HepG2 (cell line): ENCODE results near the gene AS3MT. TPM values are rescaled to one million over a fixed set of nuclear protein-coding genes. Genes with fewer than 3 reads are reported as not detected.

ENCODE experiments used
- BORCS8-MEF2B ChIP-seq: sonication (generic); formaldehyde crosslinking; IDR thresholded peaks from 2 replicates; pipeline ENCODE4 v1.8.0; 2022; ENCODE audit warnings: mild to moderate bottlenecking, missing genetic modification reagents
- CBFB ChIP-seq: sonication (generic); formaldehyde crosslinking; IDR thresholded peaks from 2 replicates; pipeline ENCODE4 v1.4.0; 2020; ENCODE audit warnings: missing genetic modification reagents
- GLMP ChIP-seq: sonication (generic); formaldehyde crosslinking; IDR thresholded peaks from 2 replicates; pipeline ENCODE4 v1.9.0; 2021; ENCODE audit warnings: missing genetic modification reagents, mild to moderate bottlenecking, borderline replicate concordance
- HDAC2 ChIP-seq: sonication (generic); formaldehyde crosslinking; IDR thresholded peaks from 2 replicates; pipeline ENCODE4 v1.4.0; 2020; ENCODE audit warnings: missing genetic modification reagents
- JDP2 ChIP-seq: sonication (generic); formaldehyde crosslinking; IDR thresholded peaks from 2 replicates; pipeline ENCODE4 v1.8.1; 2022; ENCODE audit warnings: missing genetic modification reagents, borderline replicate concordance
- KDM2A ChIP-seq: sonication (generic); formaldehyde crosslinking; IDR thresholded peaks from 2 replicates; pipeline ENCODE4 v1.4.0; 2020; ENCODE audit warnings: low read depth, missing genetic modification reagents, borderline replicate concordance
- NFKBIZ ChIP-seq: IDR thresholded peaks from 2 replicates; pipeline ENCODE4 v1.6.1; 2018; ENCODE audit warnings: missing genetic modification reagents, missing compliant biosample characterization
- PRDM10 ChIP-seq: sonication (generic); formaldehyde crosslinking; IDR thresholded peaks from 2 replicates; pipeline ENCODE4 v1.4.0; 2020; ENCODE audit warnings: low read depth, missing genetic modification reagents
- PRDM4 ChIP-seq: sonication (generic); formaldehyde crosslinking; IDR thresholded peaks from 2 replicates; pipeline ENCODE4 v1.9.0; 2021; ENCODE audit warnings: missing genetic modification reagents, borderline replicate concordance
- PRMT3 ChIP-seq: sonication (generic); formaldehyde crosslinking; IDR thresholded peaks from 2 replicates; pipeline ENCODE4 v1.8.1; 2022; ENCODE audit warnings: low read depth, mild to moderate bottlenecking, moderate library complexity, missing genetic modification reagents, borderline replicate concordance
- RBAK ChIP-seq: sonication (generic); formaldehyde crosslinking; IDR thresholded peaks from 2 replicates; pipeline ENCODE4 v1.5.1; 2020; ENCODE audit warnings: mild to moderate bottlenecking, missing genetic modification reagents
- TAF15 ChIP-seq: fragments of 200-400 bp; formaldehyde crosslinking; IDR thresholded peaks from one replicate; pipeline ENCODE4 v1.6.1; 2018; ENCODE audit warnings: mild to moderate bottlenecking, low read depth, low read length; ENCODE audit not compliant: poor library complexity, severe bottlenecking
- TRIM24 ChIP-seq: sonication (generic); formaldehyde crosslinking; IDR thresholded peaks from 2 replicates; pipeline ENCODE4 v1.8.0; 2022; ENCODE audit warnings: mild to moderate bottlenecking, missing genetic modification reagents
- ZFP62 ChIP-seq: sonication (generic); formaldehyde crosslinking; IDR thresholded peaks from 2 replicates; pipeline ENCODE4 v1.4.0; 2020; ENCODE audit warnings: missing genetic modification reagents
- ZMYM4 ChIP-seq: sonication (generic); formaldehyde crosslinking; IDR thresholded peaks from 2 replicates; pipeline ENCODE4 v1.8.1; 2023; ENCODE audit warnings: mild to moderate bottlenecking, missing genetic modification reagents
- ZNF121 ChIP-seq: sonication (generic); formaldehyde crosslinking; IDR thresholded peaks from 2 replicates; pipeline ENCODE4 v1.5.0; 2020; ENCODE audit warnings: mild to moderate bottlenecking, missing genetic modification reagents
- ZNF225 ChIP-seq: sonication (generic); formaldehyde crosslinking; IDR thresholded peaks from 2 replicates; pipeline ENCODE4 v1.4.0; 2020; ENCODE audit warnings: mild to moderate bottlenecking, missing genetic modification reagents
- ZNF331 ChIP-seq: sonication (generic); formaldehyde crosslinking; IDR thresholded peaks from 2 replicates; pipeline ENCODE4 v1.4.0; 2020; ENCODE audit warnings: missing genetic modification reagents
- polyA plus RNA-seq, 8 experiments: library from polyadenylated mRNA; depleted of rRNA in 3 of 8; stranded (reverse) in 7 of 8; unstranded in 1 of 8; fragments of >200 nt; fragmentation: Illumina TruSeq in 4 of 8; extraction: Trizol in 4 of 8; gene quantifications; 2 replicates each; pipeline versions ENCODE4 v1.2.1 to v1.2.3, GENCODE V29; 2011 to 2016; ENCODE audit warnings: low read depth in 4 of 8, missing spikeins in 1 of 8, mixed read lengths in 1 of 8; ENCODE audit not compliant: insufficient read depth in 1 of 8
- total RNA-seq, 5 experiments: library from RNA; depleted of rRNA; stranded (reverse); fragments of >200 nt; fragmentation: Illumina TruSeq; extraction: Trizol; gene quantifications; 2 replicates each; pipeline ENCODE4 v1.2.3, GENCODE V29; 2016; ENCODE audit warnings: low read depth in 1 of 5
- TF ChIP-seq, protein P1 (sequence below): sonication (generic); formaldehyde crosslinking; IDR thresholded peaks from 2 replicates; pipeline ENCODE4 v1.5.1; 2020; ENCODE audit warnings: mild to moderate bottlenecking, missing genetic modification reagents

Gene AS3MT
- total and polyA plus RNA-seq, 2 of the 13 experiments (the other 11 are each of a cell fraction or from before 2014, with no cell fraction given), result 8.7 to 17.4 TPM

DNA sequence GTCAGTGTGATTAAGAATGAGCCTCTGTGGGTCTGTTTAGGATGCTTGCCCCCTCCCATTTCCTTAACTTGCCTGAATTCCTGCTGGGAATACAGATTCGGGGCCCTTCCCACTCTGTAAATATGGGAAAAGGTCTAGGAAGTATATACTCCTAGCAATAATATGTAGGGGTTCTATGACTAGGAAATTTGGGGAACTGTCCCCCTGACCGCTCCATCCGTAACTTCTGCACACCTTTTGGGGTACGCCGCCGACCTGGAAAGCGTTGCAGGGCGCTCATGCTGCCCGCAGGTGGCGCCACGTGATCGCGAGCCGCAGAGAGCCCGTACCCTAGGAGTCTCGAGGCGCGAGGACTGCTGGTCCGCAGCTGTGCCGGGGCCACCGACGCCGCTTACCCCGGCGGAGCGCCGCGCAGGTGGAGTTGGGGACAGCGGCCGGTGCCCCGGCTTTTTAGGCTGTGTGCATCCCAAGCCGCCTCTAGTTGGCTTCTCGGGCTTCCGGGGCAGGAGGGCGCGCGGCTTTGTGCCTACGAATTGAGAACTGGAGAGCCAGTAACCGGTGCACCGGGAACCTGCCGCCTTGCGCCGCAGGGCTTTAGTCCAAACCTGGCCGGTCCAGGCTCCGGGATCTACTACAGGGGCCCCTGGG is 48.2 kb downstream of the AS3MT start (continued):
- TF ChIP-seq ZFP62 (CRISPR knock-in tag), result no peak
- TF ChIP-seq CBFB (CRISPR knock-in tag), result no peak
- no peak for TF ChIP-seq PRDM10 (CRISPR knock-in tag)
- TF ChIP-seq BORCS8-MEF2B (CRISPR knock-in tag), result no peak
- TF ChIP-seq ZMYM4, result no peak
- TF ChIP-seq, protein P1, sequence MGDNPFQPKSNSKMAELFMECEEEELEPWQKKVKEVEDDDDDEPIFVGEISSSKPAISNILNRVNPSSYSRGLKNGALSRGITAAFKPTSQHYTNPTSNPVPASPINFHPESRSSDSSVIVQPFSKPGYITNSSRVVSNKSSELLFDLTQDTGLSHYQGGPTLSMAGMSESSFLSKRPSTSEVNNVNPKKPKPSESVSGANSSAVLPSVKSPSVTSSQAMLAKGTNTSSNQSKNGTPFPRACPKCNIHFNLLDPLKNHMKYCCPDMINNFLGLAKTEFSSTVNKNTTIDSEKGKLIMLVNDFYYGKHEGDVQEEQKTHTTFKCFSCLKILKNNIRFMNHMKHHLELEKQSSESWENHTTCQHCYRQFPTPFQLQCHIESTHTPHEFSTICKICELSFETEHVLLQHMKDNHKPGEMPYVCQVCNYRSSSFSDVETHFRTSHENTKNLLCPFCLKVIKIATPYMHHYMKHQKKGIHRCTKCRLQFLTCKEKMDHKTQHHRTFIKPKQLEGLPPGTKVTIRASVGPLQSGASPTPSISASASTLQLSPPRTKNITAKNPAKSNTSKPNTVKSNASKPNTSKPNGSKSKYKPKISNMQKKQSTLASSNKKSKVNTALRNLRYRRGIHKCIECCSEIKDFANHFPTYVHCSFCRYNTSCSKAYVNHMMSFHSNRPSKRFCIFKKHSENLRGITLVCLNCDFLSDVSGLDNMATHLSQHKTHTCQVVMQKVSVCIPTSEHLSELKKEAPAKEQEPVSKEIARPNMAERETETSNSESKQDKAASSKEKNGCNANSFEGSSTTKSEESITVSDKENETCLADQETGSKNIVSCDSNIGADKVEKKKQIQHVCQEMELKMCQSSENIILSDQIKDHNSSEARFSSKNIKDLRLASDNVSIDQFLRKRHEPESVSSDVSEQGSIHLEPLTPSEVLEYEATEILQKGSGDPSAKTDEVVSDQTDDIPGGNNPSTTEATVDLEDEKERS (CRISPR knock-in tag), result peak; percentile 86
- TF ChIP-seq PRDM4 (CRISPR knock-in tag), result no peak
- peak; percentile 57; the same call in 1 of the 2 replicates for TF ChIP-seq ZNF225 (CRISPR knock-in tag)
- TF ChIP-seq ZNF121 (CRISPR knock-in tag), result no peak; the same call in 1 of the 2 replicates
- TF ChIP-seq GLMP (CRISPR knock-in tag), result no peak
- no peak for TF ChIP-seq TAF15
- TF ChIP-seq PRMT3 (CRISPR knock-in tag), result no peak
- no peak for TF ChIP-seq HDAC2 (CRISPR knock-in tag)
- peak; percentile 56; the same call in 1 of the 2 replicates for TF ChIP-seq ZNF331 (CRISPR knock-in tag)
- TF ChIP-seq NFKBIZ (CRISPR knock-in tag), result no peak; the same call in 1 of the 2 replicates
- no peak for TF ChIP-seq RBAK (CRISPR knock-in tag)
- peak; percentile 74; the same call in 1 of the 2 replicates for TF ChIP-seq KDM2A
- TF ChIP-seq JDP2 (CRISPR knock-in tag), result no peak
- no peak for TF ChIP-seq TRIM24 (CRISPR knock-in tag)
